Endothelial cell of umbilical vein (primary cell): Measurements from ENCODE around the gene RPS6KL1. TPM values are rescaled to one million over a fixed set of nuclear protein-coding genes. Genes with fewer than 3 reads are reported as not detected.

Experiments used
- BruUV-seq: library from RNA; stranded (reverse); fragments of 400-500 nt; replicated peaks from 2 replicates; lab custom pipeline; 2021; lab: Mats Ljungman, UMichigan
- CTCF ChIA-PET: fragments of 300-600, 350-600 bp; sonication (Branson Sonifier 250); formaldehyde crosslinking; loops from one replicate; lab custom pipeline; 2021; ENCODE audit warnings: antibody characterized with exemption, inconsistent platforms; lab: Charles Lee
- POLR2A ChIA-PET: fragments of 300-600, 350-600 bp; sonication (Branson Sonifier 250); formaldehyde crosslinking; loops from one replicate; lab custom pipeline; 2021; ENCODE audit warnings: antibody characterized with exemption, inconsistent platforms; lab: Charles Lee
- DNase-seq: peaks from one replicate; pipeline ENCODE4 v3.0.0-alpha.2; 2011; ENCODE audit warnings: low read depth, low spot score
- FAIRE-seq: peaks from 2 replicates; lab custom pipeline; 2011; peaks lifted over from hg19 to GRCh38; lab: Jason Lieb, UNC
- H2AFZ ChIP-seq: 2 replicates; pipeline ENCODE4 v1.6.0; 2012; ENCODE audit warnings: low read depth, low read length, control low read depth, inconsistent platforms
- H3K27ac ChIP-seq: 2 replicates; pipeline ENCODE4 v1.5.1; 2011; ENCODE audit warnings: low read depth, mild to moderate bottlenecking, control low read depth, low read length, moderate library complexity; ENCODE audit not compliant: insufficient read depth
- H3K27me3 ChIP-seq, 2 experiments: 2 replicates each; pipeline versions ENCODE4 v1.6.0 to v1.6.1; 2011; ENCODE audit warnings: low read length in 2 of 2, mixed read lengths in 1 of 2; ENCODE audit not compliant: control insufficient read depth in 2 of 2, insufficient read depth in 2 of 2
- H3K36me3 ChIP-seq, 2 experiments: 2 replicates in 1 of 2; 3 replicates in 1 of 2; pipeline ENCODE4 v1.5.1; 2011; ENCODE audit warnings: low read length in 2 of 2, mild to moderate bottlenecking in 1 of 2, moderate library complexity in 1 of 2; ENCODE audit not compliant: control insufficient read depth in 2 of 2, insufficient read depth in 2 of 2; ENCODE audit errors: extremely low read depth in 1 of 2
- H3K4me1 ChIP-seq: 3 replicates; pipeline ENCODE4 v1.5.1; 2011; ENCODE audit warnings: mild to moderate bottlenecking, low read length; ENCODE audit not compliant: control insufficient read depth, insufficient read depth; ENCODE audit errors: extremely low read depth
- H3K4me2 ChIP-seq: 2 replicates; pipeline ENCODE4 v1.6.1; 2011; ENCODE audit warnings: low read length, control low read depth, mixed read lengths; ENCODE audit not compliant: insufficient read depth
- H3K4me3 ChIP-seq, 3 experiments: fragments of 200-600 bp in 1 of 3; sonication (generic), shearing (Covaris generic) in 1 of 3; replicated peaks in 1 of 3; 2 replicates each; pipeline ENCODE4 v1.5.1; 2011 to 2016; ENCODE audit warnings: control low read depth in 3 of 3, low read length in 3 of 3, mild to moderate bottlenecking in 2 of 3, inconsistent platforms in 1 of 3, low read depth in 1 of 3, moderate library complexity in 1 of 3; ENCODE audit not compliant: insufficient read depth in 1 of 3
- H3K79me2 ChIP-seq: 2 replicates; pipeline ENCODE4 v1.6.0; 2012; ENCODE audit warnings: low read length, inconsistent platforms; ENCODE audit not compliant: control insufficient read depth, insufficient read depth
- H3K9ac ChIP-seq: replicated peaks from 2 replicates; pipeline ENCODE3; 2011; ENCODE audit warnings: low read length, control low read depth; ENCODE audit not compliant: insufficient read depth; ENCODE audit errors: extremely low read depth
- H3K9me1 ChIP-seq: replicated peaks from 3 replicates; pipeline ENCODE4 v1.6.0; 2011; ENCODE audit warnings: mild to moderate bottlenecking, low read length; ENCODE audit not compliant: control insufficient read depth, insufficient read depth; ENCODE audit errors: extremely low read depth
- H3K9me3 ChIP-seq: replicated peaks from 2 replicates; pipeline ENCODE4 v1.5.1; 2012; ENCODE audit warnings: low read length, inconsistent platforms; ENCODE audit not compliant: control insufficient read depth, insufficient read depth
- H4K20me1 ChIP-seq: replicated peaks from 2 replicates; pipeline ENCODE3; 2011; ENCODE audit warnings: mild to moderate bottlenecking, low read length; ENCODE audit not compliant: control insufficient read depth, insufficient read depth; ENCODE audit errors: extremely low read depth
- EZH2 ChIP-seq: IDR thresholded peaks from 2 replicates; pipeline ENCODE4 v1.6.1; 2012; ENCODE audit warnings: borderline replicate concordance, low read depth, mild to moderate bottlenecking, moderate library complexity, low read length, inconsistent platforms; ENCODE audit not compliant: severe bottlenecking
- FOS ChIP-seq: IDR thresholded peaks from 2 replicates; pipeline ENCODE4 v1.6.1; 2011; ENCODE audit warnings: mild to moderate bottlenecking, low read length, moderate library complexity, borderline replicate concordance; ENCODE audit not compliant: insufficient read depth
- GATA2 ChIP-seq: IDR thresholded peaks from 2 replicates; pipeline ENCODE4 v1.7.0; 2011; ENCODE audit warnings: low read depth, mild to moderate bottlenecking, moderate library complexity, mixed read lengths, low read length; ENCODE audit not compliant: insufficient read length, insufficient read depth
- JUN ChIP-seq: IDR thresholded peaks from 2 replicates; pipeline ENCODE4 v1.6.1; 2011; ENCODE audit warnings: borderline replicate concordance, low read depth; ENCODE audit not compliant: insufficient read length, insufficient read depth
- MAX ChIP-seq: IDR thresholded peaks from 2 replicates; pipeline ENCODE4 v1.6.1; 2011; ENCODE audit not compliant: insufficient read depth, insufficient read length
- MYC ChIP-seq: IDR thresholded peaks from one replicate; pipeline ENCODE4 v1.6.1; 2011; ENCODE audit warnings: mild to moderate bottlenecking, low read depth, low read length
- POLR2A ChIP-seq: IDR thresholded peaks from 2 replicates; pipeline ENCODE4 v1.6.1; 2012; ENCODE audit warnings: low read depth, mild to moderate bottlenecking, control low read depth, low read length
- POLR2AphosphoS5 ChIP-seq: IDR thresholded peaks from 2 replicates; pipeline ENCODE4 v1.6.1; 2012; ENCODE audit warnings: low read depth, mild to moderate bottlenecking, control low read depth, low read length, moderate library complexity; ENCODE audit not compliant: insufficient read depth
- dilution Hi-C: fragments of 300-500 bp; cut with MboI; formaldehyde crosslinking; loops from one replicate; pipeline ENCODE4 v1.15.0; 2019; ENCODE audit warnings: low sequenced_read_pairs; ENCODE audit not compliant: extremely low pct_ligation_motif_present
- intact Hi-C: fragments of 100-400 bp; cut with micrococcal nuclease; formaldehyde crosslinking; loops from one replicate; pipeline ENCODE4 v1.10.0; 2022
- polyA plus RNA-seq, 4 experiments: library from polyadenylated mRNA; depleted of rRNA in 3 of 4; stranded (reverse) in 3 of 4; unstranded in 1 of 4; fragments of >200 nt; gene quantifications; 2 replicates each; pipeline versions ENCODE4 v1.2.1 to v1.2.3, GENCODE V29; 2011 to 2012; ENCODE audit warnings: missing spikeins in 1 of 4
- total RNA-seq: library from RNA; stranded (reverse); gene quantifications from 2 replicates; pipeline ENCODE4 v1.2.3, GENCODE V29; 2021
- TF ChIP-seq, protein P1 (sequence below), 2 donors: IDR thresholded peaks; 1 replicate in 1 of 2; 2 replicates in 1 of 2; pipeline ENCODE4 v1.5.1; 2011; ENCODE audit warnings: low read length in 2 of 2, mild to moderate bottlenecking in 2 of 2, moderate library complexity in 2 of 2, control low read depth in 1 of 2, inconsistent platforms in 1 of 2, low read depth in 1 of 2; ENCODE audit not compliant: insufficient read depth in 1 of 2; ENCODE audit errors: extremely low read depth in 1 of 2

Gene RPS6KL1
- total and polyA plus RNA-seq, 2 donors (not counting 3 experiments of a cell fraction or from before 2014, with no cell fraction given): 10.2 to 23.8 TPM

DNA sequence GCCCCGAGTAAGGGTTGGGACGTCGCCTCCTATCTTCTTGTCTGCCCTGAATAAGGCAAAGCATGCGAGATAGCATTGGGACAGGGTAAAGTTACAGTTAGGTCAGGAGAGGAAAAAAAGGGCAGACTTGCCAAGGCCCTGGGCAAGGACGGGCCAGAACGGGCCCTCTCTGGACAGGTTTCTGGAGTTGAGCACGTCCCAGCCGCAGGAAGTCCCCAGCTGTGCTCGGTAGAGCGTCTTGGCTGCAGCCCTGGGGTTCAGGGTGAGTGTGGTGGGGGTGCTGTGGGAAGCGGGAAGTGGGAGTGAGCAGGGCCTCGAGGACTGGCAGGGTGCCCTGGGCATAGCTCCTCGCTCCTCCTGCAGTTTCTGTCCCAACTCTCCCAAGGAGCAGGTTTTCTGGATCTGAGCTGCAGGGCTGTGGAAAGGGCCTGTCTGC lies 5.4 kb downstream of the RPS6KL1 start:
- no peak overlapping the region for H3K9ac ChIP-seq
- no peaks in the 10 kb centered on the region for H3K9me1 ChIP-seq
- ChIA-PET CTCF (interaction anchor here (1.5 to 4.5 kb wide), 4 partner anchors 10 to 172 kb away, joined by 4 to 53 read pairs (median 10); no protein-coding TSS in a partner anchor), POLR2A (interaction anchor here (0.6 kb wide), 1 partner anchor 175 kb away, joined by 3 read pairs; no protein-coding TSS in a partner anchor)
- H4K20me1 ChIP-seq: no peaks in the 10 kb centered on the region
- no peak overlapping the region for H2AFZ ChIP-seq
- no peak overlapping the region for H3K4me3 ChIP-seq
- no peak for DNase-seq
- no TSS peak for BruUV-seq
- no peak overlapping the region for H3K4me2 ChIP-seq
- no peak for TF ChIP-seq MAX
- no peak for TF ChIP-seq GATA2
- TF ChIP-seq POLR2AphosphoS5: no peak
- no peak for TF ChIP-seq JUN
- no peak for TF ChIP-seq MYC
- TF ChIP-seq, protein P1, sequence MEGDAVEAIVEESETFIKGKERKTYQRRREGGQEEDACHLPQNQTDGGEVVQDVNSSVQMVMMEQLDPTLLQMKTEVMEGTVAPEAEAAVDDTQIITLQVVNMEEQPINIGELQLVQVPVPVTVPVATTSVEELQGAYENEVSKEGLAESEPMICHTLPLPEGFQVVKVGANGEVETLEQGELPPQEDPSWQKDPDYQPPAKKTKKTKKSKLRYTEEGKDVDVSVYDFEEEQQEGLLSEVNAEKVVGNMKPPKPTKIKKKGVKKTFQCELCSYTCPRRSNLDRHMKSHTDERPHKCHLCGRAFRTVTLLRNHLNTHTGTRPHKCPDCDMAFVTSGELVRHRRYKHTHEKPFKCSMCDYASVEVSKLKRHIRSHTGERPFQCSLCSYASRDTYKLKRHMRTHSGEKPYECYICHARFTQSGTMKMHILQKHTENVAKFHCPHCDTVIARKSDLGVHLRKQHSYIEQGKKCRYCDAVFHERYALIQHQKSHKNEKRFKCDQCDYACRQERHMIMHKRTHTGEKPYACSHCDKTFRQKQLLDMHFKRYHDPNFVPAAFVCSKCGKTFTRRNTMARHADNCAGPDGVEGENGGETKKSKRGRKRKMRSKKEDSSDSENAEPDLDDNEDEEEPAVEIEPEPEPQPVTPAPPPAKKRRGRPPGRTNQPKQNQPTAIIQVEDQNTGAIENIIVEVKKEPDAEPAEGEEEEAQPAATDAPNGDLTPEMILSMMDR (IDR thresholded peaks at IDR 0.05; ENCODE audit: extremely low read depth in 1 of 2, insufficient read depth in 1 of 2, low read depth in 1 of 2, low read length in 2 of 2): no peak
- no peak for TF ChIP-seq FOS
- TF ChIP-seq EZH2: no peak
- no peak for TF ChIP-seq POLR2A
- H3K27ac ChIP-seq: no peak overlapping the region
- H3K9me3 ChIP-seq: no peaks in the 10 kb centered on the region
- dilution Hi-C loops (no loop called here), intact Hi-C loops (no loop called here)
- FAIRE-seq: no peak
- H3K4me1 ChIP-seq: peaks cover 6% of the 10 kb centered on the region
- no peaks in the 10 kb centered on the region for H3K27me3 ChIP-seq
- no peaks in the 10 kb centered on the region for H3K79me2 ChIP-seq
- H3K36me3 ChIP-seq: no peaks in the 10 kb centered on the region
